Measurements from ENCODE around the gene MTG2. TPM values are rescaled to one million over a fixed set of nuclear protein-coding genes. Genes with fewer than 3 reads are reported as not detected.
A peak's percentile ranks its signal among the peaks of the same experiment; 100 is the strongest.

MTG2 gene
- total RNA-seq, 1 donor from 2014 or later, result 21.6 TPM

DNA sequence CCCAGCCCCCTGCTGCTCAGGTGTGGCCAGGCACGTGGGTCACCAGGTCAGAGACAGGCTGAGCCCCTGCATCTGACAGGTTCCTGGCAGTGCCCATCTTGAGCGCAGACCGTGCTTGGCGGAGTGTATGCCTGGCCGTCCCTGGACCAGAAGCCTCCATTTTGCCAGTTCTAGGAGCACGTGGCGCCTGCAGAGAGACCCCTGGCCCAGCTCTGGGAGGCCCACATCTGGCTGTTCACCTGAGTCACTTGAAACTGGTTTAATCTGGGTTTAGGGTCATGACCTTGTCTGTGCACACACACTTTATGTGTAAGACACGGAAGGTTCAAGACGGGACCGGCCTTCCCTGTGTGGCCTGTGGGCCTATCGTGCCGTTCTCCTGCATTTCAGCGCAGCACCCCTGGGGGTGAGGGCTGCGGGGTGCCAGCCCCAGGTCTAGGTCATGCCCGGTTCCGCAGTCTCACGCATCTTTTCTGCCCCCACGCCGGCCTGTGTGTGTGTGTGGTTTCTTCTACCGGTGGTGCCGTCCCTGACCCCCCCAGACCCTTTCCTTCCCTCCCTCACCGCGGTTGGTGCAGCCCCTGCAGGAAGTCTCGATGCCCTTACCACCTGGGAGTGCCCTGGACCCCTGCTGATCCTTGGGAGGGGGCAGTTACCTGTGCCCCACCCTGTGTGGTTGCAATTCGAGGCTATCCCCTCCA, 25.3 kb upstream of the MTG2 start:
- DNase-seq (ENCODE audit: missing footprints), result peak; percentile 11
- ATAC-seq, result no peak
- intact Hi-C loops (cut with DNase I), result loop anchor here (2.0 kb wide), 1 partner anchor 147 kb away; no protein-coding TSS in a partner anchor

DNA sequence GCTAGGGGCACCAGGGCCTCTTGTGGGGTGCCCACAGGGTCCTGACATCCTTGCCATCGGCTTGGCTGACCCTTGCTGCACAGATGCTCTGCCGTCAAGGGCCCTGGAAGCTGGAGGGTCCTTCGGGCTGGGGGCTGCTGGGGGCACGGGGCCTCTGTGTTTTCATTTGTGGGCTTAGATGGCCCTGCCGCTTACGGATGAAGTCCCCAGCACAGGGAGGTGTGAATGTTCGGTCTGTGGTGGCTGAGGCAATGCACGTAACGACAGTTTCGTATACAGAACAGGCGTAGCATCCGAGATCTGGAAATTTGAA, 24.8 kb upstream of the MTG2 start:
- DNase-seq (ENCODE audit: missing footprints), result no peak
- ATAC-seq, result no peak
- intact Hi-C loops (cut with DNase I), result no loop called here

DNA sequence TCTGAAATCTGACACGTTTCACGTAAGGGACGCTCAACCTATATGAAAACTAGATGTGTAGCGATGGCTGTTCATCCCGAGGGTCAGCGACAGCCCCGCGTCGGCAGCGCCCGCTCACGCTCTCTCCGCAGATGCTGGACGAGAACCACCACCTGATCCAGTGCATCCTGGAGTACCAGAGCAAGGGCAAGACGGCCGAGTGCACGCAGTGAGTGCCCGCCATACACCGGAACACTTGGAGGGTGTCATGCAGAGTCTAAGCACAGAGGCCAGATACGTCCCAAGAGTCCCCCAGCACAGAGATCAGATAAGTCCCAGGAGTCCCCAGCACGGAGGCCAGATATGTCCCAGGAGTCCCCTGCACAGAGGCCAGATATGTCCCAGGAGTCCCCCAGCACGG, 24.3 kb upstream of the MTG2 start:
- intact Hi-C loops (cut with DNase I), result no loop called here
- DNase-seq (ENCODE audit: missing footprints), result peak; percentile 58
- no peak for ATAC-seq

DNA sequence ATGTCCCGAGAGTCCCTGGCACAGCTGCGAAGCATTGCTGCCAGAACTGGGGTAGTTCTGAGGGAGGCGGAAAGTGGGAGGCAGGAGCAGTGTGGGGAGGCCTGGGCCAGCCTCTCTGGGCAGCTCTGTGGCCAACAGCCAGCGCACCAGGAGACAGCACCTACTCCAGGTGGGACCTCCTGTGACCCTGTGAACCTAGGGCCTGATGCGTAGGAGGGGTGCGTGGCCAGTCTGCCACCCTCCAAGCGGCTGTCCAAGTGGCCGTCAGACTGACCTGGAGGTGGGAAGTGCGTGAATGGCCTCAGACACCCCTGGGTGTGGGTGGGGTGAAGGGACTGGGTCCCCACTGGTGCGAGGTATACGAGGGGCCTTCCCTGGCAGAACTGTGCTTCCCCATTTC, 23.8 kb upstream of the MTG2 start:
- DNase-seq (ENCODE audit: missing footprints), result peak; percentile 14
- intact Hi-C loops (cut with DNase I), result no loop called here
- ATAC-seq, result no peak

DNA sequence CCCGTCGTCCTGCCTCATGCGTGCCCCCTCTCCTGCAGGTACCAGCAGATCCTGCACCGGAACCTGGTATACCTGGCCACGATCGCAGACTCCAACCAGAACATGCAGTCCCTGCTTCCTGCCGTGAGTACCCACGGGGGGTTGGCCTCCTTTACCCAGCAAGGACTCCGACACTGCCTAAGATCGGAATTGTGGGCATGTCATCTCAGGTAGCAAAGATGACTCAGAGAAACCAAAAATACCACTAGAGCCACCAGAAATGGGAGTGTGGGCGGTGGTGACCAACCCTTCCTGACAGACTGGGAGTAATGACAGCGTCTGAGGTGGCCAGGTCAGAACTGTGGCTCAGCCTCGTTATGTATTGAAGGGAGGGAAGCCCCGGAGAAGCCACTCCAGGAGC, 23.0 kb upstream of the MTG2 start:
- DNase-seq (ENCODE audit: missing footprints) (peak; percentile 21), ATAC-seq (no peak)
- intact Hi-C loops (cut with DNase I), result no loop called here

DNA sequence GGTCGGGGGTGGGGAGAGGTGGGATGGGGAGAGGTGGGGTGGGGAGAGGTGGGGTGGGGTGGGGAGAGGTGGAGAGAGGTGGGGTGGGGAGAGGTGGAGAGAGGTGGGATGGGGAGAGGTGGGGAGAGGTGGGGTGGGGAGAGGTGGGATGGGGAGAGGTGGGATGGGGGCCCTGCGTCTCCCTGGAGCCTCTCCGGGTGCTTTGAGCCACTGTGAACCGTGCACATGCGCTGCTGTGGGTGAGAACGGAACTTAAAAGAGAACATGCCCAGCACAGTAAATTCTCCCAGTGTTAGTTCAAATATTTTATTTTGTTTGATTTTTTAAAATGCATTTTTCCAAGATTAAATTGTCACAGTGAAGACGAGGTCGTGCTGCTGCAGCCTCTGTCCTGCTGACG, 22.6 kb upstream of the MTG2 start:
- no peak for ATAC-seq
- peak; percentile 25 for DNase-seq (ENCODE audit: missing footprints)
- intact Hi-C loops (cut with DNase I), result no loop called here

DNA sequence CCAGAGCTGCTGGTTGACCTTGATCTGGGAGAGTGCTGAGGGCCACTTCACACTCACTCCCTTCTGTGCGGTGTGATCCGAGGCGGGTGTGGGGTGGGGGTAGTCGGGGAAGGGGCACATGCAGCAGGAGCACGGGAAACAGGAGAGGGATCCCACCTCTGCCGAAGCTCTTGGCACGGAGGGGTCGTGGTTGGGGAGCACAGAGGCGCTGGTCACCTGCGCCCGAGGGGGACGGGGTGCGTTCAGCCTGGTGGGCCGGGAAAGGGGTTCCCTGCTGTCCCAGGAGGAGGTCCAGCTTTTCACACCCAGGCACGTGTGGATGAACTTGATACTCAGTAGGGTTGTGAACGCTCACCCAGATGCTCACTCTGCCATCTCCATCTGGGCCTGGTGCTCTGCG, 22.0 kb upstream of the MTG2 start:
- DNase-seq (ENCODE audit: missing footprints) (peak; percentile 18), ATAC-seq (no peak)
- intact Hi-C loops (cut with DNase I), result no loop called here

DNA sequence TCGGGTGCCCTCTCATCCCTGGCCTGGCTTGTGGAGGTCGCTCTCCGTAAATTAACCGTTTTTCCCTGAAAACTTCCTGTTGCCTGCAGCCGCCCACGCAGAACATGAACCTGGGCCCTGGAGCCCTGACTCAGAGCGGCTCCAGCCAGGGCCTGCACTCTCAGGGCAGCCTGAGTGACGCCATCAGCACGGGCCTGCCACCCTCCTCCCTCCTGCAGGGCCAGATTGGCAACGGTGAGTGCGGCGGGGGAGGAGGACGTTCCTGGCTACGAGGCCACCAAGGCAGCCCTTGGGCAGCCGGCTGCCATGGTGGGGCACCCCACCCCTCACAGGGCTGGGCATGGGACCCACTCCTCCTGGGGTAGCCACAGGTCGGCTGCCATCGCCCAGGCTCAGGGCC, 21.5 kb upstream of the MTG2 start:
- intact Hi-C loops (cut with DNase I), result no loop called here
- ATAC-seq (no peak), DNase-seq (ENCODE audit: missing footprints) (peak; percentile 37)

DNA sequence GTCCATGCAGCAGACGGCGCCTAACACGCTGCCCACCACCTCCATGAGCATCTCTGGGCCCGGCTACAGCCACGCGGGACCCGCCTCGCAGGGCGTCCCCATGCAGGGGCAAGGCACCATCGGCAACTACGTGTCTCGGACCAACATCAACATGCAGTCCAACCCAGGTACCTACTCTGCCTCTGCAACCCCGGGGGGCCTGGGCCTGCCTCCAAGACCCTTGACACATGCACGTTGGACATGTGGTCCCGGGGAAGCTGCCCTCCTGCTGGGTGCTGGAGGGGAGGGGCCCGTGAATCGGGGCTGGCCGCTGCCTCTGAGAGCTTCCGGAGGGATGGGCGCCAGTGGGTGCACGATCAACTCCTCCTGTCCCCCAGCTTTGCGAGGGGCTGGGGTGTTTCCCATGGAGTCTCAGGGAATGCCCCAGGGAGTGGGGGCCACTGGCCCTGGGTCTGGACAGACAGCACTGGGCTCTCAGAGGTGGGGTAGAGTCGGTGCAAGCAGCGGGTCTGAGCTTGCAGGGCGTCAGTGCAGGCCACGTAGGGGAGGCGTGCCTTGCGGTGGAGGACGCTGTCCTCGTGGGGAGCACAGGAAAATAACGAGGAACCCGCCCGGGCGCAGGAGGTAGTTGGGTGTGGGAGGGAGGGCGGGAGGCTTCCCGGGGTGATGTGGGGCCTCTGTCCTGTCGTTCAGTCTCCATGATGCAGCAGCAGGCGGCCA, 19.9 kb upstream of the MTG2 start:
- peak; percentile 37 for DNase-seq (ENCODE audit: missing footprints)
- intact Hi-C loops (cut with DNase I), result no loop called here
- ATAC-seq, result no peak

DNA sequence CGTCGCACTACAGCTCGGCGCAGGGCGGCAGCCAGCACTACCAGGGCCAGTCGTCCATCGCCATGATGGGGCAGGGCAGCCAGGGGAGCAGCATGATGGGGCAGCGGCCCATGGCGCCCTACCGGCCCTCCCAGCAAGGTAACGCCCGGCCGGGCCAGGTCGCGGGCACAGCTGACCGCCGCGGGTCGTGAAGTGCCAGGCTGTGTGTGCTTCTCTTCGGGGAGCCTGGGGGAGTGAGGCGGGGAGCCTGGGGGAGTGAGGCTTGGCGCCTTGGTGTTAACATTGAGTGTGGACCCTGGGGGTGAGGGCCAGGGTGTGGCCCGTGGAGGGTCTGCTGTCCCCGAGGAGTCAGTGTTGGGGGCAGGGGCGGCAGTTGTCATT, 19.4 kb upstream of the MTG2 start:
- ATAC-seq (no peak), DNase-seq (ENCODE audit: missing footprints) (peak; percentile 45)
- intact Hi-C loops (cut with DNase I), result no loop called here

DNA sequence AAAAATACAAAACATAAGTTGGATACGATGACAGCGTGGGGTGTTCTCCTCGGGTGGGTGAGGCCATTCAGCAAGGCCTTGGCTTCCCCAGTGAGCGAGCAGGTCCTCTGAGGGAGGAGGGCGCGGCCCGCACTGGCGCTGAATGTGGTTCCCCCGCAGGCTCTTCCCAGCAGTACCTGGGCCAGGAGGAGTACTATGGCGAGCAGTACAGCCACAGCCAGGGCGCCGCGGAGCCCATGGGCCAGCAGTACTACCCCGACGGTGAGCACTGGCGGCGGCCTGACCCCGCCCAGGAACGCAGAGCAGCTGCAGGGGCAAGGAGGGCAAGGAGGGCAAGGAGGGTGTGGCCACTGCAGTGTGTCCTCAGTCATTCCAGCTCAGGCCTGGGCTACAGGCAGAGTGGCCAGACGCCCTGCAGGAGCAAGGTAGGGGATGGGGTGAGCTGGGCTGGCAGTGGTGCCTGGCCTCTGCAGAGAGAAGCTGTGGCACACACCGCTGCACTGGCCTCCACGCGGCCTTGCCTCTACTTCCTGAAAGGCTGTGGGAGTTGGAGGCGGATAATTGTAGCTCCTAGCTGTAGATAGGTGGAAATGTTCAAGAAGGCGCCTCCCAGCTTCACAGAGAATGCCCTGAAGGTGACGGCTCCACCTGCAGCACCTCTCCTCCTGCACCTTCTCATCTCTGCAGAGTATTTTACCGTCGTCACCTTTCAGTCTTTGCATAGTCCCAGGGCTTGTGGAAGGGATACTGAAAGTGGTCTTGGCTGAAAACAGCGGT, 18.7 kb upstream of the MTG2 start:
- DNase-seq (ENCODE audit: missing footprints), result peak; percentile 31
- intact Hi-C loops (cut with DNase I), result no loop called here

DNA sequence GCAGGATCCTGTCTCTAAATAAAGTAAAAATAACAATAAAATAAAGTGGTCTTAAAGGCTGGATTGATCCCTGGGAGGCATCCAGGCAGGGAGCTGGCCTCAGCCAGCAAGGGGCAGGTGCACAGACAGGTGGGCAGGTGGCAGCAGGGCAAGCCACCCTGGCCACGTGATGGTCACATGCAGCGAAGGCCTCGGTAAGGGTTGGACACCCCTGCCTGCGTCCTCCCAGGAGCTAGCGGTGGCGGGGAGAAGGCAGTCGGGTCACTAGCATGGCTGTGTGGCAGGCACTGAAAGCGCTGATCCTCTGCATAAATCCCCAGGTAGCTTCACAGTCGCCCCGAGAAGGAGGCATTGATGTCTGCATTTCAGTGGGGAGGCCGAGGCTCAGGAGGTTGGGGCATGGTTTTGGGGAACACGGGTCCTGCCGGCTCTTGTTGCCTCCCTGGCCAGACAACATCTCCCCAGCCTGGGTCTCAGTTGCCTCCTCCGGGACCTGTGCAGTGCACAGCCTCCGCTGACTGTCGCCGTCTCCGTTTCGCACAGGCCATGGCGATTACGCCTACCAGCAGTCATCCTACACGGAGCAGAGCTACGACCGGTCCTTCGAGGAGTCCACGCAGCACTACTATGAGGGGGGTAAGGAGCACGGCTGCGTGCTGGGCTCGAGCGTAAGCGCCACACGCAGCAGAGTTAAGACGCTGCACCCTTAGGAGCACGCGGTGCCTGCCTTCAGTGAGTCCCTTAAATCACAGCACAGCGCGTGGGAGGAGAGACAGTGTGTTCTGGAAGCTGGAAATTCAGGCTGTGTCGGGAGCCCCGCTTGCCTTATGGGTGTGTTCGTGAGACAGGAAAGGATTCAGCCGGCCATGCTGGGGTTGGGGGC, 17.7 kb upstream of the MTG2 start:
- ATAC-seq (no peak), DNase-seq (ENCODE audit: missing footprints) (peak; percentile 39)
- intact Hi-C loops (cut with DNase I), result no loop called here

More for the DNA sequence above, 18.7 kb upstream of the MTG2 start:
- ATAC-seq, result no peak

DNA sequence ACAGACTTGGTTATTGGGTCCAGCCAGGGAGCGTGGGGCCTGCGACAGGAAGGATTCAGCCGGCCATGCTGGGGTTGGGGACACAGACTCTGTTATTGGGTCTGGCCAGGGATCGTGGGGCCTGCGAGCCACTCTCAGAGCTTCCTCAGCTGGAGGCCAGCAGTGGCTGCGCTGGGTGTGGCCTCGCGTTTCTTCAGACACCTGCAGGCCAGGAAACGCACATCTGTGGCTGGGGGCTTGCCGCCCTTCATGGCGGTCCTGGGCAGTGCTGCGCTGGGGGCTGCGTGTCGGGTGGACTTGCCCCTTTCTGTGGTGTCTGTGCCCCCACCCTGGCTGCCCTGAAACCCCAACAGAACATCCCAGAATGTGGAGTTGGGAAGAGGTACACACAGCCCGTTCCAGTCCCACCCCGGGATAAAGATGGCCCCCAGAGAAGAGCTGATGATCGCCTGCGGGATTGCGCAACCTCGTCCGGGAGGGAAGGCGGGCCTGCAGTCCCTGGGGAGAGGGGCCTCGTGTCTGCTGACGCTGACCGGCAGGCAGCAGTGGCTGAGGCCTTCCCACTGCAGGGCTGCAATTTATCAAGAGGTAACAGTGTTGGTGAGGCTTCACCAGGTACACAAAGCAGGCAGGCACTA, 16.9 kb upstream of the MTG2 start:
- peak; percentile 69 for DNase-seq (ENCODE audit: missing footprints)
- ATAC-seq, result peak; percentile 47
- intact Hi-C loops (cut with DNase I), result no loop called here

DNA sequence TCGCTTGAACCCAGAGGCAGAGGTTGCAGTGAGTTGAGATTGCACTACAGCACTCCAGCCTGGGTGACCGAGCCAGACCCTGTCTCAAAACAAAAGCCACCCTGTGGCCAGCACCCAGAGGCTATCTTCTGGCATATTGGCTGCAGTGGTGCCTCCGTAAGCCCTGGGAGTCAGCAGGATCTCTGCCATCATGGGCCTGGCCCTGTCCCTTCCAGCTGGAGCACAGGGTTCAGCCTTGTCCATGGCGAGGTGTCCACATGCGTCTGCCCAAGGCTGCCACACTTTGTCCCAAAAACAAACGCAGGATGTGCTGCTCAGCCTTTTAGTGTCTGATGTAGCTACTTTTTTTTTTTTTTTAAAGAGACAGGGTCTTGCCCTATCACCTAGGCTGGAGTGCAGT, 15.4 kb upstream of the MTG2 start:
- ATAC-seq (no peak), DNase-seq (ENCODE audit: missing footprints) (no peak)
- intact Hi-C loops (cut with DNase I), result no loop called here

DNA sequence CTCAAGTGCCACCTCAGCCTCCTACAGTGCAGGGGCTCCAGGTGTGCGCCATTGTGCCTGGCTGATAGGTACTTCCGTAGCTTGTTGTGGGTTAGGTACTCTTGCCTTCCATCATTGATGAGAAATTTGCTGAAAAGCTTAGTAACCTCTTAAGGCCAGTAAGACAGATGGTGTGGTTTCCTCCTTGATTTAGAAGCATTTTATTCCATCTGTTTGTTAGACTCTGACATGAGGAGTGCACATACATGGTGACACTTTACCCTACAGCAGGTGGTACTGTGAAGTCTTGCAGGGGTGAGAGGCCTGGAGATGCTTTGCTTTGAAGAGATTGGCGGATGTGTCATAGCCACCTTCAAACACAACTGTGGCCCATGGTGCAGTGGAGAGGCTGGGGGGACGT, 14.8 kb upstream of the MTG2 start:
- DNase-seq (ENCODE audit: missing footprints) (no peak), ATAC-seq (no peak)
- intact Hi-C loops (cut with DNase I), result no loop called here

DNA sequence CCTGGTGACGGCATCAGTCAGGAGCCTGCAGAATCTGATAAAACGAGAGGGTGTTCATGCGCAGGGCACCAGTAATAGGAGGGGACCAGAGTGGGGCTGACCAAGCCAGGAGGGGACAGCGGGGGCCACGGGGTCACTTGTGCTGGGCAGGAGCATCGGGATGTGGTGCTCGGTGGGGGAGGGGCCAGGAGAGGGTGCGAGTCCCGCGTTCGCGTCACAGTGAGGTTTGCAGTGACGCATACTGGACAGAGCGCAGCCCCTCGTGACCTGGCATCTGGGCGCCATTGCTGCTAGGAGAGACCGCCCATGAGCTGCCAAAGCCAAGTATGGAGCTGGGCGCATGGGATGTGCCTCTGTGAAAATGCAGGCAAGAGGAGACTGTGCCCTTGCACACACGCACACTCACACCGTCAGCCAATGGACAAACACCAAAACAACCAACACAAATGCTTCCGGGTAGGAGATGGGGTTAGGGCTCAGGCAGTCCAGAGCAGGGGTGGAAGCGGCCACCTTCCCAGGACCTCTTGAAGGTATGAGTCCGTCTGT, 13.9 kb upstream of the MTG2 start:
- DNase-seq (ENCODE audit: missing footprints) (peak; percentile 44), ATAC-seq (no peak)

DNA sequence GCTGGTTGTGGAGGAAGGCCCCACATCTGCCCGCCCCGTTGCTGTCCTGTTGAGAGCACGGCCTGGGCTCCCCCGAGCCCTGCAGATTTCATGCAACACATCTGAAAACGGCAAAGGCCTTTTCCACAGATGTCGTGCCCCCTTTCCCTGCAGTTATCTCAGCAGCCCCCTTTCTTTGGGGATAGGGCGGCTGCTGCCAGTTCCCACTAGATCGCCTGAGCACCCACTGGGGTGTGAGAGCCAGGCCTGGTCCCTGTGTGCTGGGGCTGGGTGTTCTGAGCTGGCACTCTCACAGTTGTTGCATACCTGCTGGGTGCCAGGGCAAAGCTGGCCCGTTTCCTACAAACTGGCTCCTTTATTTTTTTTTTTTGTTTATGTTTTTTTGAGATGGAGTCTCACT, 12.3 kb upstream of the MTG2 start:
- intact Hi-C loops (cut with DNase I), result no loop called here
- ATAC-seq, result no peak
- DNase-seq (ENCODE audit: missing footprints), result peak; percentile 21

More for the DNA sequence above, 13.9 kb upstream of the MTG2 start:
- intact Hi-C loops (cut with DNase I), result no loop called here

DNA sequence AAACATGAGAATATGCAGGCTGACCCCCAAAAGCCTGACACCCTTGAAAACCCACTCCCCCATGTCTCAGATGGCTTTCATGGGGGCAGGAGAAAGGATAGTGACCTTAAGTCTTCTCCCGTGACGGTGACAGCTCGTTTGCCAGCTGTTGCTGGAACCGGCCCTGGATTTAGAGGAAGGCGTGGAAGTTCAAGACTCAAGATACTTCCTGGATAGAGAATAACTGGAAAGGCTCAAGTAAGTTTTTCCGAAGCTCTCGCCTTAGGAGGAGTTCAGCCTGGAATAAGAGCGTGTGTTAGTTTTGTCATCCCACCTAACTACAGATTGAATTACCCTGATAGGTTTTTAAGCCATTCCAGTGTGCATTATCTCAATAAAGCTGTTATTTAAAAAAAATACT, 11.6 kb upstream of the MTG2 start:
- intact Hi-C loops (cut with DNase I), result no loop called here
- DNase-seq (ENCODE audit: missing footprints) (no peak), ATAC-seq (no peak)

All from Right ventricle myocardium inferior (tissue), 1 donor.